ENCODE results near the gene TRAF3IP1.
"Not testable (repeated sequence)": the region's sequence is repeated elsewhere in the genome, so short reads cannot be mapped to it uniquely, and the experiment has no call there.

Gene TRAF3IP1

DNA sequence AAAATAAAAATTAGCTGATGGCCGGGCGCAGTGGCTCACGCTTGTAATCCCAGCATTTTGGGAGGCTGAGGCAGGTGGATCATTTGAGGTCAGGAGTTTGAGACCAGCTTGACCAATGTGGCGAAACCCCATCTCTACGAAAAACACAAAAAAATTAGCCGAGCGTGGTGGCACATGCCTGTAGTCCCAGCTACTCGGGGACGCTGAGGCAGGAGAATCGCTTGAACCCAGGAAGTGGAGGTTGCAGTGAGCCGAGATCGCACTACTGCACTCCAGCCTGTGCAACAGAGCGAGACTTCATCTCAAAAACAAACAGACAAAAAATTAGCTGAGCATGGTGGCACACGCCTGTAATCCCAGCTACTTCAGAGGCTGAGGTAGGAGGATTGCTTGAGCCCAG is 9.6 kb upstream of the TRAF3IP1 start:
- not testable (repeated sequence) for DNase-seq

DNA sequence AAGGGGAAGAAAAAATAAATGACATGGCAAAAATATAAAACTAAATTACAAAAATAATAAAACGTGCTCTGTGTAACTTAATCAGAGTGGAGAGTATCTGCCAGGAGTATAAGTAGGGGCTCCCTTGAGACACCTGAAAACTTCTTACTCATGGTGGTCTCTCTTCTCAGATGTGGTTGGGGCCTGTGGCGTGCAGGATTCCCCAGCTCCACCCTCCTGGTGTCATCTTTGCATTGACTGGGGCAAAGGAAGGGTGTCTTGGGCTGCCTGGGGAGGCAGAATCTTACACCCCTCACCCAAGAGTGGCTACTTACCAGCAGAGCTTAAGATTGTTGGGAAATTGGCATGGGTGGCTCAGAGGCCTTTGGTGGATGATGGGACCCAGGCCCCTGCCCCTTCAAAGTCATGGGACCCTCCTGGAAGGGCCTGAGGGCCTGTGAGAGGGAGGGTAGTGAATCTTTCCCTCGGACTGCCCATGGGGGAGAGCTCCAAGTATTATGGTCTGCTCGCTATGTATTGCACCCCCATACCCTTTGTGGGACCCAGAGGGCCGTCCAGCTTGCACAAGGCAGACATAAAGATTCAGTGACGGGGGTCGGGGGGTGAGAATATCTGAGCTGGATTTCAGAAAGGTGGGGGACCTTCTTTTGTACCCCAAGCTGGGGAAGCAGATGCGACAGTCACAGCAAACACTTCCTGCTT is 6.9 kb upstream of the TRAF3IP1 start:
- no peak for DNase-seq

DNA sequence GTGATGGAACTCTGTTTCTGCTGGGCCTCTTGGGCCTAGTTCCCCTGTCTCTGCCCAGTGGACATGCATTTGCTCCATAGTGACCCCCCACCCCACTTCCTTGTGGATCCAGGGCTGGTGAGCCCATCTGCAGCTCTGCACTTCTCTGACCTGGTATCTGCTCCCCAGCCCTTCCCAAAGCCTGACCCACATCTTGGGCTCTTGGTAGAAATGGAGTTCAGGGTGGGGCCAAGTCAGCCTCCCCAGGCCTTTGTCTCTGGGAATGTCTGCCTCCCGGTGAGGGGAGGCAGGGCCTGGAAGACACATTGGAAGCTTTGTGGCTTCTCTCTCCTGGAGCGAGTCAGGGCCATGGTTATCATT is 6.3 kb upstream of the TRAF3IP1 start:
- DNase-seq, result no peak

DNA sequence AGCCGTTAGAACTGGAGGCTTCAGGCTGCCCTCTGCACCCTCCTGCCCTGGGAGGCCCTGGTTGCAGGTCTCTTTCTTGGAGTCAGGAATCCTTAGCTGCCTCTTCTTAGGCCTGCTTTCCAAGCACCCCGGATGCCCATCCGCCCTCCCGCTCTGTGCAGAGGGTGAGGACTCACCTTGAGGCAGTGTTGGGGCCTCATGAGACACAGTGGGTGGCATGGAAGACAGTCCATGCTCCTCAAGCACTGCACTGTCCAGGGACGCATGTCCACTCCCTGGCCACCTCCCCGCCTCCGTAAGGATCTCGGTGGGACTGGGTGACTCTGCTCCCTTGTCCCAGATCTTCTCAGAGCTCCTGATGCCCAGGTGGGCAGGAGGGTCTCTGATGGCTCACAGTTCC is 5.7 kb upstream of the TRAF3IP1 start:
- no peak for DNase-seq

DNA sequence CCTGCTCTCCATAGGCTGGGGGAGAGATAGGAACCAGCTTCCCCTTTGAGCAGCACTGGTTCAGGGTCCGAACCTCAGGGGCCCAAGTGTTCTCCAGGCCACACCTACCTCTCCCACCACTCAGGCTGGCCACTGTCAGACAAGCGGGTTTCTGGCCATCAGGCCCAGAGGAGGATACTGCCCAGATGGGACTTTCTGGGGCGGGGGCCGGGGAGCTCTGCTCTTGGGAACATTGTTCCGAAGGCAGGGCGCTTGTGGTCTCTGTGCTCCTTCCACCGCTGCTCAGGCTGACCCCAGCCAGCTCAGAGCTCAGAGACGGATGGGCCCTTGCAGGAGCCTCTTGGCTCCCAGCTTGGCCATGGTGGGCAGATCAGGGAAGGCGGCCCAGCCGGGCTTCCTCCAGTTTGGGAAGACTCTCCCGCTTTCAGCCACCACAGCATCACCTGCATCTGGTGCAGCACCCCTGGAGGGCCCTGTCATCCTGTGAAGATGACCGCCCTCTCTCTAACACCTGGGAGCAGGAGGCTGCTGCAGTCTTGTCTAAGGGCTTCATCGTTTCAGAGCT is 5.2 kb upstream of the TRAF3IP1 start:
- no peak for DNase-seq

DNA sequence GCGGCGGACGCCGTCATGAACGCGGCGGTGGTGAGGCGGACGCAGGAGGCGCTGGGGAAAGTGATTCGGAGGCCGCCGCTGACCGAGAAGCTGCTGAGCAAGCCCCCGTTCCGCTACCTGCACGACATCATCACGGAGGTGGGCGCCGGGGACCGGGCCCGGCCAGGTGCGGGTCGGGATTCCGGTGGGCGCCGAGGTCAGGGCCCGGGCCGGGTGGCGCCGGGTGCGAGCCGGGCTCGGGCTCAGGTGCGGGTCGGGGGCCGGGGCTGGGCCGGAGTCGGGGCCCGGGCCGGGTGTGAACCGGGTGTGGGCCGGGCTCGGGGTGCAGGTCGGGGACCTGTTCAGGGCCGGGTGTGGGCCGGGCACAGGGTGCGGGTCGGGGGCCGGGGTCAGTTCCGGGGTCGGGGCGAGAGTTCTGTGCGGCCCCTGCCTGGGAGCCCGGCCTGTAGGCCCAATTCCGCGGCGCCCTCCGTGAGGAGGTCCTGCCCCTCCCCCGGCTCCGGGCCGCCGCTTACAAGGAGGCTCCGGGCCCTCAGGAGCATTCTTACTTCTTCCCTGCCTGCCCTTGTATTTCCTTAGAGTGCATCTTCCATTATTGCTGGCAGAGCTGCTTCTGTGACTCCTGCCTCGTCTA is 447 bp downstream of the TRAF3IP1 start:
- DNase-seq, result no peak

DNA sequence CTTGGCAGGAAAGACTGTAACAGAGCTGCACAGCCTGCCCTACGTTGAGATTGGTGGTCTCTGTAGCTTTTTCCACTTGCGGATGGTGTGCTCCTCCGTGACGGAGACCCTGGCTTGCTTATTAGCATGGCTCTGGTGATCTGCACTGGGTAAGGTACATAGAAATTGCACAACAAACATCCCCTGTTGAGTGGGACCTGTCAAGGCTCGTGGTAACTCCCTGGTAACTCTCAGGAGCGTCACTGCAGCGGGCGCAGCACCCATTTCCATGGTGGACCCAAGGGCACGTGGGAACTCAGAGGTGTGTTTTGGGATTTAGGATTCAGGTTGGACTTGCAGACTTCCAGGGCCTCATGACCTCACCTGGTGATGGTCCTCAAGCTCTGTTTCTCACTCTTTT is 1.1 kb downstream of the TRAF3IP1 start:
- DNase-seq, result no peak

DNA sequence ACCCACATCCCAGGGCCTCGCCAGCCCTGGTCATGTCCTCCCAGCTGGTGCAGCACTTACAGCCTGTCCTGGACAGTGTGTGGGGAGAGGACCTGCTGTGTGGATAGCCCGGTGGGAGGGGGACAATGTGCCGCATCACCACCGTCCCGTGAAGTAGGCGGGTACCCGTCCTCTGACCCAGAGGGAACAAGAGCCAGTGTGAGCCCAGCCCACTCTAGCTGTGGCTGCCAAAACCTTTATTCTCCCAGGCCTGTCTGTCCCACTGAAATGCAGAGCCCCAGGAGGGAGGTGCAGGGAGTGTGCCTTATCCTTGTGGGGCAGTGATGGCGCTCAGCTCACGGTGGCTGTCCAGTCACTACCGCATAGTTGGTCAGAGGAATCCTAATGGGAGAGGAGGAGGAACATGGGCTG is 1.7 kb downstream of the TRAF3IP1 start:
- DNase-seq, result no peak

DNA sequence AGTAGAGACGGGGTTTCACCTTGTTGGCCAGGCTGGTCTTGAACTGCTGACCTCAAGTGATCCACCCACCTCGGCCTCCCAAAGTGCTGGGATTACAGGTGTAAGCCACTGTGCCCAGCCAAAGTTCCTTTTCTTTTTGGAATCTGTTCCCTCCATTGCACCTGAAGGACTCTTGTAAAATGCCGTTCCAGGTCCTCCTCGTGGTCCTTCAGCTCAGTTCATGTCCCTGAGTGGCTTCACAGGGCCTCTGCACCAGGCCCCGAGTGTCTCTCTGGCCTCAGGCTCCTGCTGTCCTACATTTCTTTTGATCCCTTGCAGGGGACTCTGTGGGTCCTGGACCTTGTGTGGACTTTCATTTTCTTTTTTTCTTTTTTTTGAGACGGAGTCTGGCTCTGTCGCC is 3.9 kb downstream of the TRAF3IP1 start:
- DNase-seq, result not testable (repeated sequence)

DNA sequence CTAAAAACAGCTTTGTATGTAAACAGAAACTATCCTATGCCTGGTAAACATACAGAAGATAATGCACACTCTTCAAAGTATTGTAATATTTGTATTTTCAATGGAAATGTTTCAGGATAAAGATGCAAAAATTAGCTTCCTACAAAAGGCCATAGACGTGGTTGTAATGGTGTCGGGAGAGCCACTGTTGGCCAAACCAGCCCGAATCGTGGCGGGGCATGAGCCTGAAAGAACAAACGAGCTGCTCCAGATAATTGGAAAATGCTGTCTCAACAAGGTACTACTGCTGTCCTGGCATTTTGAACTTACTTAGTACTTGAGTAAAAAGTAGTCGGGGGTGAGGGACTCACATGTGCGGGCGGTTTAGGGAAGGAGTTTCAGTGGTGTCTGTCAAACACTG is 5.4 kb downstream of the TRAF3IP1 start:
- DNase-seq, result no peak

DNA sequence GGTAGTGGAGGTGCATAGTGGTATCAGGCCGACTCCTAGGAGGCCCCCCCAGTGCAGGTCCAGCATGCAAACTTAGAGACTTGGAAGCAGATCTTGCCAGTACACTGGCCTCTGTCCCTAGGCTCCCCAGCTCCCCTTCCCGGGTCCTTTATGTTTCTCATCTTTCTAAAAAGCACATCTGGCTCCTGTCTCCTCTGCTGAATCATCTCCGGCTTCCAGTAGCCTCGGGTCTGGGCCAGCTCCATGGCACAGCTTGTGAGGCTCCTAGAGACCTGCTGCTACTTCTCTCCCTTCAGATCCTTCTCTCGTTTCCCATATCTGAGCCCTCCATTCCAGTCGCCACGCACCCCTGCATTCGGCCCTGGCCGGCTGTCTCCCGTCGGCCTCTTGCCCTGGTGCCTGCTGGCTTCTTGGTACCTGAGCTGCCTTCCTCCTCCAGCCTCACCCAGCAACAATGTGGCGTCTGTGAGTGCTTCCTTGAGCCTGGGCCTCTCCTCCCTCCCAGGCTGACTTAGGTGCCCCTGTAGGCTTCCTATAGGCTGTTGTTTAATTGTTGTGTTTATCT is 6.6 kb downstream of the TRAF3IP1 start:
- DNase-seq, result no peak

DNA sequence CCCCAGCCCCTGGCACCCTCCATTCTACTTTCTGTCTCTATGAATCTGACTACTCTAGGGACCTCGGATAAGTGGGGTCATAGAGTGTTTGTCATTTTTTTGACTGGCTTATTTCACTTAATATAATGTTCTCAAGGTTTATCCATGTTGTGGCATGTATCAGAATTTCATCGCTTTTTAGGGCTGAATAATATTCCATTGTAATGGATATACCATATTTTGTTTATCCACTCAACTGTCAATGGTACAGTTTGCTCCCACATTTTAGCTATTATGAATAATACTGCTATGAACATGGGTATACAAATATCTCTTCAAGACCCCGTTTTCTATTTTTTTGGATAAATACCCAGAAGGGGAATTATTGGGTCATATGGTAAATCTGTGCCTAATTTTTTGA is 7.4 kb downstream of the TRAF3IP1 start:
- DNase-seq, result no peak

DNA sequence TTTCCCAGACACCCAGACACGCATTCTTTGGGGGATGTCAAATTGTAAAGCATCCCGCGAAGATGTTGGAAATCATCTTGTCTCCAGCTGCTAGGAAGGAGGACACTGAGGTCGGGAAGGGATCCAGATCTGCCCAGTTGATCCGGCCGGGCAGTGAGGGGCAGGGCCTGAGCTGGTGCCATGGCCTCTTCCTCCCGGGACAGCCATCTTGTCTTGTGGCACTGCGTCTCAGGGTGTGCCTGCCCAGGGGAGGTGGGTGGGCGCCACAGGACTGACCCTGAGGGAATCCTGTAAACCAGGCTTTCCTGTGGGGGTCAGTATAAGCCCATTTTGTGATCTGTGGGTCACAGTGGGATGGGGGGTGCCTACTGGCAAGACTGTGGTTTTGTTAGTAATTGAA is 10.1 kb downstream of the TRAF3IP1 start:
- no peak for DNase-seq

DNA sequence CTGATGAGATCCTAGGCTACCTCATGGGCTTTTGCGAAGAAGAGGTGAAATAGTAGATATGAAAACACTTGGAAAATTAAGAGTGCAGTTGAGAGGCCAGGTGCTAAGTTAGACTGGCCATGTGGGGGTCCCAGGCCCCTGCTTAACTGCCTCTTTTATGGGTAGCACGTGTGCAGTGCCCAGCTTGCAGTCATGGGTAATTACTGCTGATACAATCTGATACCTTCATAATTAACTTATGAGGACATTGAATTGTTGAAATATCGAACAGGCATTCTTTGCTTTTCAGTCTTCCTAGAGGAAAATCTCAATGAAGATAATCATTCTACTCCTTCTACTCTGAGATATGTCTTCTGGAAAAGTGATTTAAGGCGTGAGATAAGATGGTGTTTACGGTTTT is 11.6 kb downstream of the TRAF3IP1 start:
- no peak for DNase-seq

DNA sequence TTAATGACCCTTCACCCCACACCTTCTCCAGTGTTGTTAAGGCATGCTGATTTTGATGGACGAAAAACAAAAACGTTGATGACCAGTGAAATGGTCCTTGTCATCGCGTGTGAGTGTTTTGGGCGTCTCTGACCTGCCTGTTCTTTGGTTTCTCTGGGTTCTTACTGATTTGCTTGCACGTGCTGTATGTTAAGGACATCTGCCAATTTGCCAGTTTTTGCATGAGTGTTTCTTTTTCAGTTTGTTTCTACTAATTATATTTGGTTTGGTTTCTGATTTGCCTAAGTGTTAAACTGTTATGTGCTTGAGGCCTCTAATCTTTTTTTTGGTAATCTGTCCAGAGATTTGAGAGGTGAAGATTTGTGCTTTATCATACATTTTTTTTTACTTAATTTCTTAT is 14.6 kb downstream of the TRAF3IP1 start:
- no peak for DNase-seq

DNA sequence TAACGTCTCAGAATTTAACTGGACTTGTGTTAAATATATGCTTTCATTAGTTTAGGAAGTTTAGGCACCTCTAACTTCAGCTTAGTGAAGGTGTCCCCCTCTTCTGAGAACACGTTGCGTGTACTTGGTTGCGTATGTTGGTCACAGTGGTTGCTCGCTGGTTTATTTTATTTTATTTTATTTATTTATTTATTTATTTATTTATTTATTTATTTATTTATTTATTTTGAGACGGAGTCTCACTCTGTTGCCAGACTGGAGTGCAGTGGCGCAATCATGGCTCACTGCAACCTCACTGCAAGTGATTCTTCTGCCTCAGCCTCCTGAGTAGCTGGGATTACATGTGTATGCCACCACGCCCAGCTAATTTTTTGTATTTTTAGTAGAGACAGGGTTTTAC is 15.3 kb downstream of the TRAF3IP1 start:
- not testable (repeated sequence) for DNase-seq

DNA sequence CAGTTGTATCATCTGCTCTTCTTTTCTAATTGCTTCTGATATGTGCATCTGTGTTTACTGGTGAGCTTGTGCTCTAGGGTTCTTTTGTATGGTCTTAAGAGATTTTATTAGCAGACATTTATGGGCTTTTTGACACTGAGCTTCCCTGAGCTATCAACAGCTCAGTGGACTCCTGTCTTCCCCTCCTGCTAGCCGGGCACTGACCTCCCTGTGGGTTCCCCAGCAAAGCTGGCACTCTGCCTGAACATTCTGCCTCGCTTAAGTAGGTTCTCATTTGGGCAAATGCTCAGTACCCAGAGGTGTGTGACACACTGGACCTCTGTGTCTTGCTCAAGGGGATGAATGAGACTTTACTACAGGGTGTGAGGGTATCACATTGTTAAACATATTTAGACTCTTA is 15.8 kb downstream of the TRAF3IP1 start:
- DNase-seq, result no peak

DNA sequence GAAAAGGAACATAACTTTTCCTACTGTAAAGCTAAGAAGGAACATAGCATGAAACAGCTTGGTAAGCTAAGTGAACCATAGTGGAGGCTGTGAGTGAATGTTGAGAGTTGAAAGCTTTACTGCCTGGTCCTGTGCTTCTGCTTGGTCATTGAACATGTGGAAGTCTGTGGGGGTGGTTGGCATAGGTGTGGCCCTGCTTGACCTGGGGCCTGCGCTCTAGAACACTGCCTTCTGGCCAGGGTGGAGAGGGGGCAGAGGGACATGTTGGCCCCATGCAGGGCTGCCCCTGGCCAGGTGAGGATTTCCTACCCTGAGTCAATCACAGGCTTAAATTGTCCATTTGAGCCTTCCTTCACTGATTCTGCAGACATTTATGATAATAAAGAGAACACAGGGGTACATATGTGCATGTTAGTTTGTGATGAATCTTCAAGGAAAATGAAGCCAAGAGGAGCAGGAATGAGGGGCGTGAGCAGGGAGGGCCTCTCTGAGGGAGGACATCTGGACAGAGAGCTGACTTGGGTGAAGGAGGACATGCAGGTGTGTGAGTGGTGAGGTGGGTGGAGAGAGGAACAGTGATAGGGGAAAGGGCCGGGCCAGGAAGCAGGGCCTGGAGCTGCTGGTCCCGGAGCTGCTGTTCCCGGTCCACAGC is 16.6 kb downstream of the TRAF3IP1 start:
- DNase-seq, result no peak

DNA sequence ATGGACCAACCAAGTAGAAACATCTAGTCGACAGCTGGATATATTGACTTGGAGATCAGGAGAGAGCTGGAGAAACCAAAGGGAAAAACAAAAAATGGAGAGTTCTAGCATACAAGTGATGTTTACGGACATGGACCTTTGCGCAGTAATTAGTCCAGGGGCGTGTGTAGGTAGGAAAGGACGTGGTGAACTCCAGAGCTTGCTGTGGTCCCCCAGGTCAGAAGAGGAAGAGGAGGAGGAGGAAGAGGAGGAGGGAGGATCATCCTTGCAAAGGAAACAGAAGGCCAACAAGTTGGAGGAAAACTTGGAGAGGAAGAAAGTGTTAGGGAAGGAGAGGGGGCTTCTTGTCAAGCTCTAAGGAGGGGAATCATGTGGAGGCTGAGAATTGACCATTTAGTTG is 17.5 kb downstream of the TRAF3IP1 start:
- DNase-seq, result no peak

DNA sequence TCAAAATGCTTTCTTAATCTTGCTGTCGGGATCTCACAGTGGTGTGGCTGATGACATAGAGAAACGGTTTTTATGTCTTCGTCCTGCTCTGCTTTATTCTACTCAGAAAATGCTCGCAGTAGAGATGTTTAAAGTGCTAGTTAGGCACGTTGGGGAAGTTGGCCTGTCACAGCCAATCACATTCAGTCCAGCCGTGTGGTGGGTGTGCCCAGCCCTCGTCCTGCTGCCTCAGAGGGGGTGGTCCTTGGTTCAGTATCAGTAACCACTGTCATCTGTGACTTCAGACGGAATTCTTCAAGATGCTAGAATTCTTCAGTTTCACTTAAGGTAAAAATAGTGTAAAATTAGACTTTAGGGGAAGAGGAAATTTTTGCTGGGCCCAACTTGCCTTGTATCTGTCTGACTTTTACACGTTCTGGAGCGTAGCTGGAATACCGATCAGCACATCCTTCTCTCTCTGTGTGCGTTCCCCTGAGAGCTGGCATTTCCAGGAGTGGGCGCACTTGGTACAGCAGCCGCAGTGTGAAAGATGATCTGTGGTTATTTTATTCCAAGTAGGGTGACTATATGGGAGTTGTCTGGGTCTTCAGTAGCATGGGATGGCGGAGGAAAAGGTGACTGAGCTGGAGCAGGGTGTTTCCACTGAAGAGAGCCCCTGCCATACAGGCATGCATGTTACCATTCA is 18.5 kb downstream of the TRAF3IP1 start:
- no peak for DNase-seq

DNA sequence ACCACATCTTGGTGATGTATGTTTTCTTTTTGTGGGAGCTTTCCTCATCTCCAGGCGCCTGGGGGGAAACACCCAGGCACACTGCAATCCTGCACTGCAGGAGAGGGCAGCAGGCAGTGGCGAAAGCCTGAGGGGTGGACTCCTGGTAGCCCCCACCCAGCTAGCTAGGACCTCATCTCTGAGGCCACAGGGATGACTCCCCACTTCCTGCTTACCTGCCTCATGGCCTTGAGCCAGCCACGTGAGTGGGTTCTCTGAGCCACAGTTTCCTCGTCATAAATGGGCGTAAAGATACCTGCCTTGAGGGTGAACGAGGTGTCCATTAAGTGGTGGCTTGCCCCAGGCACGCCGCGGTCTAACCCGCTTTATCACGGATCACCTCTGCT is 19.1 kb downstream of the TRAF3IP1 start:
- no peak for DNase-seq

DNA sequence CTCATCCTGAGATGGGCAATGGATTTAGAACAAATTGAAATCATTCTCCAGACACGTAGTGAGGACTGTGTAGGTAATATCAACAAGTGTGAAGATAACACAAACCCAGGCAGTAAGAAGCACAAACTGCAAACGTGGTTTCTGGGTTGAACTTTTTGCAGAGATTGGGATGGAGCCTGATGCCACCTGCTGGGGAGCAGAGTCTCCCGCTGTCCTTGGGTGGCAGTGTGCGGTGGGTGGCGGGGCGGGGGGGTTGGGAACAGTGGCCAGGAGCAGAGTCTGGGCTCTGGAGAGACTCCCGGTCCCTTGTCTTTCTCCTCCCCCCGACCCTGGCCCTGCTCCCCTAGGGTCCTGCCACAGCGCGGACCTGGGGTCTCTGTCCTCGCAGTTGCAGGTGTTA is 19.5 kb downstream of the TRAF3IP1 start:
- no peak for DNase-seq

DNA sequence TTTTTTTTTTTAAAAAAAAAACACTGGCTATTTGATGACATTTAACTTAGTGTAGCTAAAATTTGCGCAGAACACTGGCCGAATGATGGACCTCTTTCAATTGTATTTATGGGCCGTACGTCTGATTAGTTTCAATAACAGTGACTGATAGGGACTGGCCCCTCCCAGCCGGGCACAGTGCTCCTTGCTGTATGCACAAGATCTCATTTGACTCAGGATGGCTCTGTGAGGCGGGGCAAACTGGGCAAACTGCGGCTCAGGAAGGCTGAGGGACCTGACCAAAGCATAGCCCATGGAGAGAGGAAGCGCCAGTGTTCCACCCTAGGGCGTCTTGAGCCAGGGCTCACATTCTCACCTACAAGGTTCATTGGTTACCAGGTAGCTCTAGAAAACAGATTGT is 21.2 kb downstream of the TRAF3IP1 start:
- DNase-seq, result no peak
